Urothelium cell line (cell line): ENCODE data around the gene NMS.
A peak's percentile ranks its signal among the peaks of the same experiment; 100 is the strongest.
"Not testable (repeated sequence)": the region's sequence is repeated elsewhere in the genome, so short reads cannot be mapped to it uniquely, and the experiment has no call there.

Source experiments
- DNase-seq: peaks from one replicate; pipeline ENCODE4 v3.0.0; 2011; ENCODE audit warnings: low spot score, mixed read lengths
- FAIRE-seq: peaks from 2 replicates; lab custom pipeline; 2011; peaks lifted over from hg19 to GRCh38; lab: Jason Lieb, UNC

The NMS gene

GRCh38 chr2:100470182-100470581 is at the start of gene NMS:
Gene NMS, plus strand, starts transcription at chr2:100470482. Its CDS starts 7 bp downstream, at chr2:100470489.
- DNase-seq = no peak
- FAIRE-seq = no peak

GRCh38 chr2:100422320-100423055 is 47.8 kb upstream of the NMS start:
- FAIRE-seq = no peak
- DNase-seq = peak; percentile 73

DNA sequence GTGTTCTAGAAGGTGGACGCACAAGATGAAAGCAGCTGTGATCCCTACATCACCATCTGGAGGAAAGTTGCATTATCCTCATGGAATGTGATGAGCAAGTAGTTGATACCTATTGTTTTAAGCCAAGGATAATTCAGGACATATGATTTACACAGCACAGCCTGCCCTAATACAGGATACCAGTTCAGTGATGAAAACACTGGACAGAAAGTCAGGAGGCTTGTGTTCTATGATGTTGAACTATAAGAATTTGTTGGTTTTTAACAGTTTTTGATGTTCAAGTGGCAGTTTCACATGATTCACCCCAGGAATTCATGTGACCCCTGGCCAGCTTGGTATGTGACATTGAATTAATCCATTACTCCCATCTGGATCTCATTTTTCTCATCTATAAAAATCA is 46.7 kb upstream of the NMS start:
- no peak for FAIRE-seq
- DNase-seq = no peak

DNA sequence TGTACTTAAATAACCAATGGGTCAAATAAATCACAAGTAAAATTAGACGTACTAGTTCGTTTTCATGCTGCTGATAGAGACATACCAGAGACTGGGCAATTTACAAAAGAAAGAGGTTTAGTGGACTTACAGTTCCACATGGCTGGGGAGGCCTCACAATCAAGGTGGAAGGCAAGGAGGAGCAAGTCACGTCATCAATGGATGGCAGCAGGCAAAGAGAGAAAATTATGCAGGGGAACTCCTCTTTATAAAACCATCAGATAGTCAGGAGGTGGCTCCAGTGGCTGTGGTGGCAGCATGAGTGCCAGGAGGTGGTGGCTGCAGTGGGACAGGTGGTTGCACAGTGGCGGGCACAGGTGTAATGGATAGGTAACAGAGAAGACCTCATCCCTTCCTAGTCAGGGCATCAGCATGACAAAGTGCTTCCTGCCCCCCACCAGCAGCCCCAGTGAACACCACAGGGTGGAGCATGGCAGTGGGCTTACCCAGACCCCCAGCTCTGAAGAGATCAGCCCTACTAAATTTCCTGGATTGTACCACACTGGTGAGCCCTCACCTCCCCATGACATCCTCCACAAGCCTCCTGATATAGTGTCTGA is 45.9 kb upstream of the NMS start:
- no peak for FAIRE-seq

GRCh38 chr2:100425107-100425506 is 45.2 kb upstream of the NMS start:
- FAIRE-seq = no peak
- no peak for DNase-seq

More for the DNA sequence above, 45.9 kb upstream of the NMS start:
- DNase-seq = no peak

GRCh38 chr2:100425573-100426383 is 44.5 kb upstream of the NMS start:
- DNase-seq (no peak), FAIRE-seq (no peak)

GRCh38 chr2:100426384-100426720 is 43.9 kb upstream of the NMS start:
- DNase-seq (no peak), FAIRE-seq (no peak)

DNA sequence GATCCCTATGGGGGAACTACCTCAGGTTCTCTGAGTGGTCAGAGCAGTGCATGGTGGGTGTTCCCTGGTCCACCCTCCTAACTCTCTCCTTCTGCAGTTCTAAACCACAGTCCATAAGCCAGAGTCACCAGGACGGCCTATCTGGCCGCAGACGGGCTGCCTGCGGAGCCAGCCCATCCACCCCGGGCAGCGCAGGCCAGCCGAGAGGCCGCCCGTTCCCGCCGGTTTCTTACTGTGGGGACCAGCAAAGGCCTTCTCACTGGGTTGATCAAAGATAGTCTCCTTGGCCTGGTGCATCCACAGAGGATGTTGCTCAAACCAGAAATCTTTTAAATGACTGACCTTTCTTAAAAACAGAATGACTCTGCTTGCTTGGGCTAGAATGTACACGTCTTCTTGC is 43.2 kb upstream of the NMS start:
- no peak for FAIRE-seq
- DNase-seq = no peak

DNA sequence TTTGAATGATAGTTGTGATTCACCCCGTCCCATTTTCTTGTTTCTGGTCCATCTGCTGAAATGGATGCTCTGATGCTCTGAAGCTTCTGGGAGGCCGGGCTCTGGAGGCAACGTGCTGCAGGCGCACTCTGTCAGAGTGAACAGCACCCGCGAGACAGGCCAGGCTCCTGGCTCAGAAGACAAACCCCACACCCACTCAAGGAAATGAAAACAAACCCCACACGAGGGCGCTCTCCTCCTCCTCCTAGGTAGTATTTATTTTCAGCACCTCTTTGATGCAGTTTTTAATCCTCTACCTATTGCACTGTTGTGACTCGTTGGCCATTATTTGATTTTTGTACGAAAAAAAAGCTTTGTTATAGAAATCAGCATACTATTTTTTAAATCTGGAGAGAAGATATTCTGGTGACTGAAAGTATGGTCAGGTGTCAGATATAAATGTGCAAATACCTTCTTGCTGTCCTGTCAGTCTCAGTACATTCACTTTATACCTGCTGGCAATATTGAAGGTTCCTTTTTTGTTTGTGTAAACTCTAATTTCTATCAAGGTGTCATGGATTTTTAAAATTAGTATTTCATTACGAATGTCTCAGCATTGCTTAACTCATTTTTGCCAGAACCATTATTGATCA is 42.5 kb upstream of the NMS start:
- no peak for FAIRE-seq
- DNase-seq = peak; percentile 65

GRCh38 chr2:100429726-100430125 is 40.6 kb upstream of the NMS start:
- DNase-seq (no peak), FAIRE-seq (no peak)

- DNase-seq (no peak), FAIRE-seq (no peak)
These were observed 32.5 kb upstream of the NMS start for GRCh38 chr2:100437751-100438150.

DNA sequence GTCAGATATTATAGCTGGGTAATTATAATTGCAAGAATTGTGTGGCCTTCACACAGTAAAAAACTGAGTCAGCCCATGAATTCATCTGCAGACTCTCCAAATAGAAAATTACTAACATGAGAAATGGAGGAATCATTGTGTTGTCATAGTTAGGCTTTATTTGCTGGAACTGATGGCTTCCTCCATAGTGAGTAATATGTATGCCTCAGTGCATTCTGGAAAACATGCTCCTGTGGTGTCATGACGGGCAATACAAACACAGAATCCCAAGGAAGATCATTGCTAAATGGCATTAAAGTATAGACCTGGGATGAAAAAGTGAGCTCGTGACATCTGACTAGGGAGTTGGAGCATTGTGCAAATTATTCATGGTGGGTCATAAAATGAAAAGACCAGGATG is 23.6 kb upstream of the NMS start:
- DNase-seq (no peak), FAIRE-seq (no peak)

DNA sequence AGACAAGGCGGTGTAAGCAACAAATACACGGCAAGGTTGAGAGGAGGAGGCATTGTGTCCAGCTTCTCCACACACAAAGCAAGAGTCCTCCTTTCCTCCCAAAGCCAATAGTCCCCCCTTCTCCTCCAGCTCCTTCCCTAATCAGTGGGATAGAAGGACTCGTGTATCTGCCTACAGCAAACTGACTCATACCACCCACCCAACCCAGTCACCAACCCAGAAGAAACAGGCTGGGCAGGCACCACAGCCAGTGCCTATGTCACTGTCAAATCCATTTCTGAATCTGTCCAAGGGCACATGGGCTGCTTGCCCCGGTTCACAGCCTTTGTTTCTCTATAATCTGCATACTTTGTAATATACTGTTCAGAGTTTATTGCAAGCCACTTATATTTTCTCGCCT is 19.2 kb upstream of the NMS start:
- FAIRE-seq = no peak
- DNase-seq = no peak

- FAIRE-seq = no peak
- no peak for DNase-seq
These were observed 18.5 kb upstream of the NMS start for GRCh38 chr2:100451734-100452133.

GRCh38 chr2:100453853-100454252 is 16.4 kb upstream of the NMS start:
- FAIRE-seq = no peak
- no peak for DNase-seq

DNA sequence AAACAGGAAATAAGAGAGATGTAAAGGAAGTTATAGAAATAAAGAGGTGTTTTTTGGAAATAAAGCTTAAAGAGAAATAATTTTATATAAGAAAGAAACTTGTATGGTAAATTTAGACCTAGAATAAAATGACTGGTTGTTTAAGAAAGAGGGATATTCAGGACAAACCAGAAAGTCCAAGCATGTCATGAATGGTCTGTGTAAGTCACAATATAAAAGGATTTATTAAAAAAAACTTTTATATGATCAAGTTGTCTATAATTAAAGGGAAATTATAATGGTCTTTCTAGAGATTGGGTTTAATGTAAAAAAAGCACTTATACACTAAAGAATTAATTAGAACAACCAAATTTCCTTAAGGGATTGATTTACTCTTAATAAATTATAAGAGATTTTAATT is 13.9 kb upstream of the NMS start:
- not testable (repeated sequence) for DNase-seq, FAIRE-seq

GRCh38 chr2:100460904-100461530 is 9.3 kb upstream of the NMS start:
- DNase-seq (no peak), FAIRE-seq (no peak)

- FAIRE-seq (no peak), DNase-seq (peak; percentile 85)
These were observed 724 bp downstream of the NMS start for GRCh38 chr2:100470898-100471514.

GRCh38 chr2:100476606-100477005 is 6.3 kb downstream of the NMS start:
- DNase-seq (no peak), FAIRE-seq (no peak)

DNA sequence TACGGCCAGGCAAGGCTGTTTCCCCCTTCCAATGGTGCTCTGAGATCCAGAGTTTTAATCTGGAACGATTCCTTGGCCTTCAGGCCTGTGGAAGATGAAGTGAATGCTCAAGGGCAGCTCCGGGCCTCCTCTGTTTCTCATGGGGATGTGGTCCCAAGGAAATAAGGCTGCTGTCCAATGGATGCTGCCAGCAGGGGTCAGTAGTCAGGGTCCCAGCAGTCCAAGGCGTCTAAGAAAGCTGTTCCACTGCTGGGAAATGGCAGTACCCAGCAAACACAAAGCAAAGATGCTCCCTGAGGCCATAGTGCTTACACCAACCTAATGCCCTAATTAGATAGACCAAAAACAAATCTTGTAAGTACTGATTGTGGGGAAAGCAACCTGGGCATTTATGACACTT is 12.5 kb downstream of the NMS start:
- FAIRE-seq (peak; percentile 66), DNase-seq (no peak)

GRCh38 chr2:100483895-100484294 is 13.6 kb downstream of the NMS start:
- DNase-seq = no peak
- FAIRE-seq = no peak
